ENCODE results near the gene VEGFB.
A peak's percentile ranks its signal among the peaks of the same experiment; 100 is the strongest.

The VEGFB gene

DNA sequence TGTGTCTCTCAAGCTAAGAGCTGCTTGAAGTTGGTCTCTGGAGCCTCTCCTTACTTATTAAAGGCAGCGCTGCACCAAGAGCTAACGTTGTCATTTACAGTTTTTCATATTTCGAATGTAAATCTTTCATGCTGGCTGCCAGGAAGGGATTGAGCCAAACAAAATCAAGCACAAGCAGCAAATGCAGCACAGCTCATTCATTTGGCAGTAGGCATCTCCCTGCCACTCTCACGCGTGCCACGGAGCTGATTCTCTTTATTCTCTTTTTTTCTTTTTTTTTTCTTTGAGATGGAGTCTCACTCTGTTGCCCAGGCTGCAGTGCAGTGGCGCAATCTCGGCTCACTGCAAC lies 1.4 kb upstream of the VEGFB start:
- H3K36me3 ChIP-seq (ENCODE audit: control insufficient read depth in 1 of 2, insufficient read depth in 2 of 2, low read length in 2 of 2): peaks cover 9 to 14% of the 10 kb centered on the region in 2 experiments
- no peak for DNase-seq
- no peaks in the 10 kb centered on the region for H3K27me3 ChIP-seq (ENCODE audit: insufficient read depth, low read length)
- peaks cover 10% of the 10 kb centered on the region for H3K79me2 ChIP-seq (ENCODE audit: control insufficient read depth, insufficient read depth, low read length, poor library complexity)
- H2AK5ac ChIP-seq (ENCODE audit: low read length): no peak overlapping the region
- no peak overlapping the region for H3K4ac ChIP-seq (ENCODE audit: low read depth, low read length)
- no peak overlapping the region for H3K4me2 ChIP-seq (ENCODE audit: low read length)
- no peak overlapping the region for H2AFZ ChIP-seq (ENCODE audit: insufficient read depth, low read length, poor library complexity)
- no peak overlapping the region for H3K14ac ChIP-seq (ENCODE audit: low read length)
- H3K79me1 ChIP-seq (ENCODE audit: low read length): peaks cover 11% of the 10 kb centered on the region
- peaks cover 4 to 7% of the 10 kb centered on the region in 2 experiments for H3K4me1 ChIP-seq (ENCODE audit: control insufficient read depth in 1 of 2, insufficient read depth in 2 of 2, low read length in 2 of 2)
- no peak overlapping the region for H3K27ac ChIP-seq (ENCODE audit: low read depth, low read length)
- H2BK5ac ChIP-seq (ENCODE audit: low read depth, low read length, poor library complexity): no peak overlapping the region
- no peak overlapping the region for H4K91ac ChIP-seq (ENCODE audit: low read depth, low read length)
- no peak overlapping the region for H3K18ac ChIP-seq (ENCODE audit: low read length)
- no CpG with 5 or more reads among the region's 8 CpGs for WGBS (ENCODE audit: extremely low coverage, insufficient coverage, insufficient read length)
- H2BK120ac ChIP-seq (ENCODE audit: insufficient read depth, low read length, poor library complexity): no peak overlapping the region
- H2BK12ac ChIP-seq (ENCODE audit: low read length): no peak overlapping the region
- H3K9ac ChIP-seq (ENCODE audit: low read length): no peak overlapping the region
- H3K4me3 ChIP-seq (ENCODE audit: low read depth, low read length): no peak overlapping the region
- no peak overlapping the region for H3K23ac ChIP-seq (ENCODE audit: low read length)
- no peaks in the 10 kb centered on the region for H3K9me3 ChIP-seq (ENCODE audit: insufficient read depth, low read depth, low read length)
- H4K8ac ChIP-seq (ENCODE audit: low read depth, low read length): no peak overlapping the region
- H4K12ac ChIP-seq (ENCODE audit: low read depth, low read length): no peak overlapping the region

DNA sequence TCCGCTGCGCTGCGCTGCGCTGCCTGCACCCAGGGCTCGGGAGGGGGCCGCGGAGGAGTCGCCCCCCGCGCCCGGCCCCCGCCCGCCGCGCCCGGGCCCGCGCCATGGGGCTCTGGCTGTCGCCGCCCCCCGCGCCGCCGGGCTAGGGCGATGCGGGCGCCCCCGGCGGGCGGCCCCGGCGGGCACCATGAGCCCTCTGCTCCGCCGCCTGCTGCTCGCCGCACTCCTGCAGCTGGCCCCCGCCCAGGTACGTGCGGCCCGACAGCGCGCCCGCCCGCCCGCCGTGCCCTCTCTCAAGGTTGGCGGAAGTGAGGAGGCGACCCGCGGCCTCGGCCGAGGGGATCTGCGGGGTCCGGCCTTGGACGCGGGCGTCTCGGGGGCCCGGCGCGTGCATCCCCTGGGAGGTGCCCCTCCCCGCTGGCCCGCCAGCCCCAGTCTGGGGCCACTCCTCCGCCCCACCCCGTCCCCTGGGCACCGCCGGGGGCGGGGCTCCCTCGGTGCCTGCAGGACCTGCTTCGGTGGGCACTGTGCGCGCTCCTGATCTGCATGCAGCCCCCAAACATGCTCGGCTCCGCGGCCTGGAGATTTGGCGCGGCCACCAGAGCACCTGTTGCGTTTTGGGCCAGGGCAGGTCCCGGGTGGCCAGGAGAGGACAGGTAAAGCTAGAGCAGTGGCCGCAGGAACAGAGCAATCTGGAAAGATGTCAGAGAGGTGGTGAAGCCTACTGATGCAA lies 429 bp downstream of the VEGFB start:
- Histone ChIP-seq H3K9me3 (ENCODE audit: insufficient read depth, low read depth, low read length) (no peaks in the 10 kb centered on the region), H3K23ac (ENCODE audit: low read length) (no peak overlapping the region), H3K27me3 (ENCODE audit: insufficient read depth, low read length) (no peaks in the 10 kb centered on the region), H3K9ac (ENCODE audit: low read length) (no peak overlapping the region), H3K36me3 (ENCODE audit: control insufficient read depth in 1 of 2, insufficient read depth in 2 of 2, low read length in 2 of 2) (peaks cover 20 to 26% of the 10 kb centered on the region in 2 experiments), H2BK120ac (ENCODE audit: insufficient read depth, low read length, poor library complexity) (peak overlapping the region; percentile 27), H2BK12ac (ENCODE audit: low read length) (no peak overlapping the region), H3K14ac (ENCODE audit: low read length) (peak overlapping the region; percentile 81), H4K91ac (ENCODE audit: low read depth, low read length) (peak overlapping the region; percentile 85), H2AK5ac (ENCODE audit: low read length) (peak overlapping the region; percentile 13), H3K4me1 (ENCODE audit: control insufficient read depth in 1 of 2, insufficient read depth in 2 of 2, low read length in 2 of 2) (peaks cover 3 to 10% of the 10 kb centered on the region in 2 experiments), H3K27ac (ENCODE audit: low read depth, low read length) (peak overlapping the region; percentile 33), H3K4me3 (ENCODE audit: low read depth, low read length) (peak overlapping the region; percentile 81), H4K8ac (ENCODE audit: low read depth, low read length) (peak overlapping the region; percentile 72), H3K18ac (ENCODE audit: low read length) (peak overlapping the region; percentile 68), H4K12ac (ENCODE audit: low read depth, low read length) (peak overlapping the region; percentile 28), H3K4ac (ENCODE audit: low read depth, low read length) (peak overlapping the region; percentile 53), H2BK5ac (ENCODE audit: low read depth, low read length, poor library complexity) (peak overlapping the region; percentile 33), H3K79me1 (ENCODE audit: low read length) (peaks cover 11% of the 10 kb centered on the region), H3K79me2 (ENCODE audit: control insufficient read depth, insufficient read depth, low read length, poor library complexity) (peaks cover 10% of the 10 kb centered on the region), H3K4me2 (ENCODE audit: low read length) (peak overlapping the region; percentile 79), H2AFZ (ENCODE audit: insufficient read depth, low read length, poor library complexity) (peak overlapping the region; percentile 62)
- no CpG with 5 or more reads among the region's 80 CpGs for WGBS (ENCODE audit: extremely low coverage, insufficient coverage, insufficient read length)
- peak in 1 of 2 donors; percentile 74 for DNase-seq

DNA sequence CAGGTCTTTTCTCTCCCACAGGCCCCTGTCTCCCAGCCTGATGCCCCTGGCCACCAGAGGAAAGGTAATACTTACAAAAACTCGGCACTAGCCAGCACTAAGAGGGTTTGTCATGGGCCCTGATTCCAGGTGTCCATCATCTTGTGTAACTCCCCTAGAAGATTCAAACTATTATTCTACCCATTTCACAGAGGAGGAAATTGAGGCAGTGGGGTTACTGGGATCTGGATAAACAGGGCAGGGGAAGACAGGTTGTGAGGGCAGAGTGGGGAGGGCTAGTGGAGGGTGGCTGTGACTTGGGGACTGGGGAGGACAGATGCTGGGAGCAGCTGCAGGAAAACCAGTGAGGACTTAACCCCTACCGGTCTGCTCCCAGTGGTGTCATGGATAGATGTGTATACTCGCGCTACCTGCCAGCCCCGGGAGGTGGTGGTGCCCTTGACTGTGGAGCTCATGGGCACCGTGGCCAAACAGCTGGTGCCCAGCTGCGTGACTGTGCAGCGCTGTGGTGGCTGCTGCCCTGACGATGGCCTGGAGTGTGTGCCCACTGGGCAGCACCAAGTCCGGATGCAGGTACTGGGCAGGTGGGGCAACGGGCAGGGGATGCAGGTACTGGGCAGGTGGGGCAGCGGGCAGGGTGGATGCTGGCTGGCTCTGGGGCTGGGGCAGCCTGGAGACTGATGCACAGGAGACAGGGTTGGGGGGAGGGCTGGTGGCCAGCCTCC lies 1.2 kb downstream of the VEGFB start:
- no peak overlapping the region for H3K4ac ChIP-seq (ENCODE audit: low read depth, low read length)
- H3K23ac ChIP-seq (ENCODE audit: low read length): no peak overlapping the region
- H3K27me3 ChIP-seq (ENCODE audit: insufficient read depth, low read length): no peaks in the 10 kb centered on the region
- no peak overlapping the region for H3K4me3 ChIP-seq (ENCODE audit: low read depth, low read length)
- H2BK120ac ChIP-seq (ENCODE audit: insufficient read depth, low read length, poor library complexity): no peak overlapping the region
- no peak overlapping the region for H2BK12ac ChIP-seq (ENCODE audit: low read length)
- H3K9ac ChIP-seq (ENCODE audit: low read length): no peak overlapping the region
- H3K4me1 ChIP-seq (ENCODE audit: control insufficient read depth in 1 of 2, insufficient read depth in 2 of 2, low read length in 2 of 2): peaks cover 8 to 18% of the 10 kb centered on the region in 2 experiments
- peaks cover 13% of the 10 kb centered on the region for H3K79me1 ChIP-seq (ENCODE audit: low read length)
- peak overlapping the region; percentile 45 for H3K18ac ChIP-seq (ENCODE audit: low read length)
- peak overlapping the region; percentile 5 for H2AFZ ChIP-seq (ENCODE audit: insufficient read depth, low read length, poor library complexity)
- peak overlapping the region; percentile 28 for H4K12ac ChIP-seq (ENCODE audit: low read depth, low read length)
- peak overlapping the region; percentile 24 for H3K14ac ChIP-seq (ENCODE audit: low read length)
- no peaks in the 10 kb centered on the region for H3K9me3 ChIP-seq (ENCODE audit: insufficient read depth, low read depth, low read length)
- peaks cover 9% of the 10 kb centered on the region for H3K79me2 ChIP-seq (ENCODE audit: control insufficient read depth, insufficient read depth, low read length, poor library complexity)
- H3K36me3 ChIP-seq (ENCODE audit: control insufficient read depth in 1 of 2, insufficient read depth in 2 of 2, low read length in 2 of 2): peaks cover 20 to 26% of the 10 kb centered on the region in 2 experiments
- no peak overlapping the region for H2BK5ac ChIP-seq (ENCODE audit: low read depth, low read length, poor library complexity)
- no peak overlapping the region for H4K8ac ChIP-seq (ENCODE audit: low read depth, low read length)
- H4K91ac ChIP-seq (ENCODE audit: low read depth, low read length): peak overlapping the region; percentile 85
- H3K27ac ChIP-seq (ENCODE audit: low read depth, low read length): no peak overlapping the region
- no CpG with 5 or more reads among the region's 12 CpGs for WGBS (ENCODE audit: extremely low coverage, insufficient coverage, insufficient read length)
- H3K4me2 ChIP-seq (ENCODE audit: low read length): peak overlapping the region; percentile 79
- H2AK5ac ChIP-seq (ENCODE audit: low read length): no peak overlapping the region
- DNase-seq: no peak

- peaks cover 11 to 21% of the 10 kb centered on the region in 2 experiments for H3K4me1 ChIP-seq (ENCODE audit: control insufficient read depth in 1 of 2, insufficient read depth in 2 of 2, low read length in 2 of 2)
- no peak overlapping the region for H3K23ac ChIP-seq (ENCODE audit: low read length)
- no peak overlapping the region for H2AK5ac ChIP-seq (ENCODE audit: low read length)
- peaks cover 21% of the 10 kb centered on the region for H3K79me2 ChIP-seq (ENCODE audit: control insufficient read depth, insufficient read depth, low read length, poor library complexity)
- H2BK5ac ChIP-seq (ENCODE audit: low read depth, low read length, poor library complexity): no peak overlapping the region
- peaks cover 21 to 25% of the 10 kb centered on the region in 2 experiments for H3K36me3 ChIP-seq (ENCODE audit: control insufficient read depth in 1 of 2, insufficient read depth in 2 of 2, low read length in 2 of 2)
- H3K18ac ChIP-seq (ENCODE audit: low read length): no peak overlapping the region
- H3K4ac ChIP-seq (ENCODE audit: low read depth, low read length): peak overlapping the region; percentile 10
- no peaks in the 10 kb centered on the region for H3K9me3 ChIP-seq (ENCODE audit: insufficient read depth, low read depth, low read length)
- no peak overlapping the region for H3K9ac ChIP-seq (ENCODE audit: low read length)
- H3K4me2 ChIP-seq (ENCODE audit: low read length): no peak overlapping the region
- no peaks in the 10 kb centered on the region for H3K27me3 ChIP-seq (ENCODE audit: insufficient read depth, low read length)
- no peak overlapping the region for H3K27ac ChIP-seq (ENCODE audit: low read depth, low read length)
- no peak overlapping the region for H2AFZ ChIP-seq (ENCODE audit: insufficient read depth, low read length, poor library complexity)
- no peak overlapping the region for H4K91ac ChIP-seq (ENCODE audit: low read depth, low read length)
- no peak overlapping the region for H3K4me3 ChIP-seq (ENCODE audit: low read depth, low read length)
- WGBS (ENCODE audit: extremely low coverage, insufficient coverage, insufficient read length): no CpG with 5 or more reads among the region's 12 CpGs
- no peak overlapping the region for H2BK12ac ChIP-seq (ENCODE audit: low read length)
- H3K79me1 ChIP-seq (ENCODE audit: low read length): peaks cover 26% of the 10 kb centered on the region
- no peak overlapping the region for H3K14ac ChIP-seq (ENCODE audit: low read length)
- H4K12ac ChIP-seq (ENCODE audit: low read depth, low read length): no peak overlapping the region
- no peak overlapping the region for H2BK120ac ChIP-seq (ENCODE audit: insufficient read depth, low read length, poor library complexity)
- no peak overlapping the region for H4K8ac ChIP-seq (ENCODE audit: low read depth, low read length)
- DNase-seq: no peak
Measured at GRCh38 chr11:64237484-64237951, 3.1 kb downstream of the VEGFB start.

Data from trophoblast cell (in vitro differentiated cells and primary cell).